ENCODE measurements around the gene ALKBH5. TPM values are rescaled to one million over a fixed set of nuclear protein-coding genes. Genes with fewer than 3 reads are reported as not detected.

Gene ALKBH5
- total RNA-seq, 1 experiment from 2014 or later = 97.8 TPM

DNA sequence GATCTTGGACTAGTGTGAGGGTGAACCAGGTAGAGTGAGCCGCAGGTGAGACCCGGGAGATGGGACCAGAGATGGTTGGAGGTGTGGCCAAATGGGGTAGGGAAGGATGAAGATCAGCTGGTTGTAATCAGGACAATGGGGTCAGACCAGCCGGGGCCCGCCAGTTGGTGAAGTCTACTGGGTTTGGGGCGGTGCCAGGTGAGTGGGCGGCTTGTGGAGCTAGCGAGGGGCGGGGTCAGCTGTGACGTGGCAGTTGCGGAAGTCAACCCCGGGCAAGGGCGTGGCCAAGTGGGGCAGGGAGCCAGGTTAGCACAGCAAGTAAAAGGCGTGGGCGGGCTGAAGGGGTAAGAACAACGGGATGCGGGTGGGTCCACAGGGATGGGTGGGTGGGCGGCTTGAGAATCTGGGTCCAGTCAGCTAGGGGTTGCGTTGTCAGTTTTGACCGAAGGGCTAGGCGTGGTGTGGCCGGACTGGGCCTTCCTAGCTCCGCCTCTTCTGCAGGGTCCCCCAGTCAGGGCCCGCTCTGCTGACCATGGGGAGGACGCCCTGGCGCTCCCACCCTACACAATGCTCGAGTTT is 25.5 kb upstream of the ALKBH5 start:
- no peaks in the 10 kb centered on the region for H4K20me1 ChIP-seq (ENCODE audit: insufficient read depth)
- ChIA-PET CTCF (interaction anchor here (0.7 to 1.0 kb wide), 2 partner anchors 12 to 24 kb away, joined by 3 to 6 read pairs; no protein-coding TSS in a partner anchor), RAD21 (ENCODE audit: low non-redundant PET in 1 of 2, low total read pairs in 2 of 2, uncharacterized antibody in 2 of 2, unreplicated experiment in 2 of 2) (no interaction called here), POLR2A (interaction anchor here (0.7 to 1.2 kb wide), 4 partner anchors 10 to 26 kb away, joined by 3 to 4 read pairs (median 3); partner anchors contain the start of gene ALKBH5)
- H3K4me1 ChIP-seq (ENCODE audit: control insufficient read depth in 1 of 2, insufficient read depth in 2 of 2, low read length in 2 of 2) = peaks cover 14 to 49% of the 10 kb centered on the region in 2 experiments
- no TSS peak for BruUV-seq (replicated peaks)
- H3K4me3 ChIP-seq (replicated peaks in 1 of 2; ENCODE audit: low read depth in 1 of 2, low read length in 2 of 2) = peak overlapping the region; percentile 45 to 59
- no peaks in the 10 kb centered on the region for H3K27me3 ChIP-seq (ENCODE audit: insufficient read depth, low read length)
- H3K36me3 ChIP-seq (ENCODE audit: control insufficient read depth in 1 of 2, insufficient read depth in 2 of 2, low read length in 2 of 2) = no peaks in the 10 kb centered on the region
- peak overlapping the region; percentile 41 for H3K9ac ChIP-seq (ENCODE audit: low read length)
- H2AFZ ChIP-seq (ENCODE audit: low read depth, low read length, poor library complexity, severe bottlenecking) = no peak overlapping the region
- intact Hi-C loops (cut with micrococcal nuclease) = no loop called here
- peak overlapping the region; percentile 37; the same call in 1 of the 2 replicates for H3K27ac ChIP-seq (ENCODE audit: low read depth, low read length)
- H3K9me2 ChIP-seq (ENCODE audit: insufficient read depth) = no peaks in the 10 kb centered on the region
- no peaks in the 10 kb centered on the region for H3K9me3 ChIP-seq (ENCODE audit: control insufficient read depth in 1 of 2, insufficient read depth in 1 of 2, low read depth in 1 of 2, low read length in 2 of 2)
- TF ChIP-seq POLR2A (IDR thresholded peaks at IDR 0.05; ENCODE audit: borderline replicate concordance, extremely low read depth, insufficient read depth, insufficient read length) (no peak), YY1 (IDR thresholded peaks at IDR 0.05; ENCODE audit: extremely low read depth, insufficient replicate concordance, low read depth, low read length) (no peak), ZNF274 (IDR thresholded peaks at IDR 0.05; ENCODE audit: low read depth, low read length) (no peak), POLR2AphosphoS5 (IDR thresholded peaks at IDR 0.05; ENCODE audit: low read depth, low read length) (peak; percentile 59; the same call in 1 of the 2 replicates), ZFX (IDR thresholded peaks at IDR 0.05) (0 out of 2 replicates have a peak, but pooled peaks have one; percentile 20), FOSL1 (IDR thresholded peaks at IDR 0.05; ENCODE audit: low read depth) (no peak), TCF7L2 (IDR thresholded peaks at IDR 0.05; ENCODE audit: borderline replicate concordance, extremely low read depth, insufficient read depth, insufficient read length) (no peak), EGR1 (IDR thresholded peaks at IDR 0.05; ENCODE audit: low read depth) (peak; percentile 97)
- TF ChIP-seq, protein P1, sequence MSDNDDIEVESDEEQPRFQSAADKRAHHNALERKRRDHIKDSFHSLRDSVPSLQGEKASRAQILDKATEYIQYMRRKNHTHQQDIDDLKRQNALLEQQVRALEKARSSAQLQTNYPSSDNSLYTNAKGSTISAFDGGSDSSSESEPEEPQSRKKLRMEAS (IDR thresholded peaks at IDR 0.05) = no peak
- DNase-seq (ENCODE audit: low read depth, low spot score) (peak; percentile 86), ATAC-seq (peak; percentile 61)
- H3K79me2 ChIP-seq (ENCODE audit: insufficient read depth, low read length) = no peaks in the 10 kb centered on the region
- H3K4me2 ChIP-seq (ENCODE audit: low read length) = peak overlapping the region; percentile 85

DNA sequence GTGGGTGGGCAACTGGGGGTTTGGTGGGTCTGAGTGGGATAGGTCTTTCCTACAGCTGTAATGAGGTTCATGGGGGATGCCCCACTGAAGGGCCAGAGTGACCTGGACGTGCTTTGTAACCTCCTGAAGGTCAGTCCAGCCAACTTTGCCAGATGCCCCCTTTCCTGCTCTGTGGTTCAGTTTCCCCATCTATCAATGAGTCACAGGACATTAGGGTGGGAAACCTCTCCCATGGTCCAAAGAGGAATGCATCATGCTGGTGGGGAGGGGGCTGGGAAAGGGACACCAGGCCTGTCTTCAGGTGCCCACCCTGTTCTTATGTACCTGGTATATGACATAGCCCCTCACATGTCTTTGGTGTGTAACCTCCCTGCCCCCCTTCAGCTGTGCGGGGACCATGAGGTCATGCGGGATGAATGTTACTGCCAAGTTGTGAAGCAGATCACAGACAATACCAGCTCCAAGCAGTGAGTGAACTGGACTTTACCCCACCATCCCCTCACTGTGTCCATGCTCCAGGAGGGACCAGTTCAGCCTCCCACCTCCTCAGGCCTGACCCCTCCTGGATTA is 24.0 kb upstream of the ALKBH5 start:
- no peaks in the 10 kb centered on the region for H3K9me3 ChIP-seq (ENCODE audit: control insufficient read depth in 1 of 2, insufficient read depth in 1 of 2, low read depth in 1 of 2, low read length in 2 of 2)
- no peaks in the 10 kb centered on the region for H3K9me2 ChIP-seq (ENCODE audit: insufficient read depth)
- ChIA-PET POLR2A (no interaction called here), CTCF (no interaction called here), RAD21 (ENCODE audit: low non-redundant PET in 1 of 2, low total read pairs in 2 of 2, uncharacterized antibody in 2 of 2, unreplicated experiment in 2 of 2) (no interaction called here)
- ATAC-seq = no peak
- no peak for DNase-seq (ENCODE audit: low read depth, low spot score)
- H3K9ac ChIP-seq (ENCODE audit: low read length) = no peak overlapping the region
- intact Hi-C loops (cut with micrococcal nuclease) = no loop called here
- H3K27me3 ChIP-seq (ENCODE audit: insufficient read depth, low read length) = no peaks in the 10 kb centered on the region
- no peaks in the 10 kb centered on the region for H3K36me3 ChIP-seq (ENCODE audit: control insufficient read depth in 1 of 2, insufficient read depth in 2 of 2, low read length in 2 of 2)
- TF ChIP-seq RAD21 (IDR thresholded peaks at IDR 0.05; ENCODE audit: low read depth) (no peak), POLR2A (IDR thresholded peaks at IDR 0.05; ENCODE audit: borderline replicate concordance, extremely low read depth, insufficient read depth, insufficient read length) (no peak), SRF (IDR thresholded peaks at IDR 0.05; ENCODE audit: low read depth) (no peak)
- no peak overlapping the region for H2AFZ ChIP-seq (ENCODE audit: low read depth, low read length, poor library complexity, severe bottlenecking)
- no peak overlapping the region for H3K27ac ChIP-seq (ENCODE audit: low read depth, low read length)
- H3K79me2 ChIP-seq (ENCODE audit: insufficient read depth, low read length) = no peaks in the 10 kb centered on the region
- H3K4me2 ChIP-seq (ENCODE audit: low read length) = no peak overlapping the region
- no TSS peak for BruUV-seq (replicated peaks)
- H3K4me3 ChIP-seq (replicated peaks in 1 of 2; ENCODE audit: low read depth in 1 of 2, low read length in 2 of 2) = no peak overlapping the region
- peaks cover 11 to 42% of the 10 kb centered on the region in 2 experiments for H3K4me1 ChIP-seq (ENCODE audit: control insufficient read depth in 1 of 2, insufficient read depth in 2 of 2, low read length in 2 of 2)
- no peaks in the 10 kb centered on the region for H4K20me1 ChIP-seq (ENCODE audit: insufficient read depth)
